H9 (cell line): ENCODE measurements around the gene DUSP10. TPM values are rescaled to one million over a fixed set of nuclear protein-coding genes. Genes with fewer than 3 reads are reported as not detected.

ENCODE experiments used
- DNase-seq: peaks from one replicate; pipeline ENCODE4 v3.0.0-alpha.2; 2017
- H2AFZ ChIP-seq: one replicate; pipeline ENCODE4 v1.6.1; 2013; ENCODE audit warnings: mild to moderate bottlenecking, low read length, control low read depth, moderate library complexity
- H2AK5ac ChIP-seq: 2 replicates; pipeline ENCODE4 v1.6.1; 2013; ENCODE audit warnings: low read length, control low read depth, mixed read lengths; ENCODE audit not compliant: insufficient read length
- H2BK120ac ChIP-seq: one replicate; pipeline ENCODE4 v1.6.1; 2013; ENCODE audit warnings: low read depth, mild to moderate bottlenecking, low read length, control low read depth, inconsistent platforms; ENCODE audit not compliant: poor library complexity, severe bottlenecking
- H2BK12ac ChIP-seq: 2 replicates; pipeline ENCODE4 v1.6.1; 2013; ENCODE audit warnings: low read length, control low read depth, mixed read lengths, low read depth; ENCODE audit not compliant: insufficient read length
- H2BK15ac ChIP-seq: 2 replicates; pipeline ENCODE4 v1.6.1; 2013; ENCODE audit warnings: low read depth, low read length, control low read depth
- H2BK20ac ChIP-seq: one replicate; pipeline ENCODE4 v1.6.1; 2013; ENCODE audit warnings: low read depth, mild to moderate bottlenecking, low read length, control low read depth, inconsistent platforms; ENCODE audit not compliant: poor library complexity, severe bottlenecking
- H2BK5ac ChIP-seq: 2 replicates; pipeline ENCODE4 v1.6.1; 2013; ENCODE audit warnings: low read length, control low read depth, mixed read lengths; ENCODE audit not compliant: insufficient read length
- H3K14ac ChIP-seq: 2 replicates; pipeline ENCODE4 v1.6.1; 2013; ENCODE audit warnings: low read length, control low read depth; ENCODE audit not compliant: insufficient read depth
- H3K18ac ChIP-seq: 2 replicates; pipeline ENCODE4 v1.6.1; 2013; ENCODE audit warnings: low read depth, mild to moderate bottlenecking, mixed read lengths, low read length, control low read depth; ENCODE audit not compliant: insufficient read length
- H3K23ac ChIP-seq: 2 replicates; pipeline ENCODE4 v1.6.1; 2013; ENCODE audit warnings: low read length, control low read depth, mixed read lengths, low read depth; ENCODE audit not compliant: insufficient read length
- H3K23me2 ChIP-seq: 2 replicates; pipeline ENCODE4 v1.6.1; 2013; ENCODE audit warnings: low read depth, mild to moderate bottlenecking, mixed read lengths, low read length, control low read depth; ENCODE audit not compliant: insufficient read length, poor library complexity, severe bottlenecking
- H3K27ac ChIP-seq: 2 replicates; pipeline ENCODE4 v1.5.1; 2013; ENCODE audit warnings: low read length, control low read depth, mixed read lengths, low read depth; ENCODE audit not compliant: insufficient read length
- H3K27me3 ChIP-seq: 2 replicates; pipeline ENCODE4 v1.6.1; 2013; ENCODE audit warnings: low read length, control low read depth, inconsistent platforms; ENCODE audit not compliant: insufficient read depth
- H3K4ac ChIP-seq: 2 replicates; pipeline ENCODE4 v1.6.1; 2013; ENCODE audit warnings: low read depth, mild to moderate bottlenecking, control low read depth, inconsistent platforms, low read length, moderate library complexity
- H3K4me1 ChIP-seq: 2 replicates; pipeline ENCODE4 v1.6.1; 2013; ENCODE audit warnings: low read length, control low read depth, inconsistent platforms; ENCODE audit not compliant: insufficient read depth
- H3K4me2 ChIP-seq: 2 replicates; pipeline ENCODE4 v1.6.1; 2013; ENCODE audit warnings: low read length, control low read depth, mixed read lengths; ENCODE audit not compliant: insufficient read length, insufficient read depth
- H3K56ac ChIP-seq: 2 replicates; pipeline ENCODE4 v1.6.1; 2013; ENCODE audit warnings: low read depth, mild to moderate bottlenecking, mixed read lengths, low read length, control low read depth; ENCODE audit not compliant: insufficient read length
- H3K79me1 ChIP-seq: 2 replicates; pipeline ENCODE4 v1.6.1; 2013; ENCODE audit warnings: low read depth, mild to moderate bottlenecking, moderate library complexity, low read length, control low read depth, inconsistent platforms; ENCODE audit not compliant: insufficient read depth, poor library complexity, severe bottlenecking
- H3K79me2 ChIP-seq: 2 replicates; pipeline ENCODE4 v1.6.1; 2013; ENCODE audit warnings: low read length, control low read depth, inconsistent platforms; ENCODE audit not compliant: insufficient read depth
- H3K9ac ChIP-seq: 2 replicates; pipeline ENCODE4 v1.6.1; 2013; ENCODE audit warnings: low read length, control low read depth, mixed read lengths; ENCODE audit not compliant: insufficient read length; ENCODE audit errors: extremely low read depth
- H3K9me3 ChIP-seq: one replicate; pipeline ENCODE4 v1.6.1; 2013; ENCODE audit warnings: low read depth, low read length, inconsistent platforms; ENCODE audit not compliant: control insufficient read depth
- H3T11ph ChIP-seq: one replicate; pipeline ENCODE4 v1.6.1; 2013; ENCODE audit warnings: mild to moderate bottlenecking, low read length, control low read depth, inconsistent platforms
- H4K20me1 ChIP-seq: one replicate; pipeline ENCODE4 v1.6.1; 2013; ENCODE audit not compliant: control insufficient read depth, insufficient read length, insufficient read depth
- H4K5ac ChIP-seq: 2 replicates; pipeline ENCODE4 v1.6.1; 2013; ENCODE audit warnings: low read depth, mild to moderate bottlenecking, mixed read lengths, low read length, control low read depth; ENCODE audit not compliant: insufficient read length
- H4K8ac ChIP-seq: replicated peaks from 2 replicates; pipeline ENCODE4 v1.6.1; 2013; ENCODE audit warnings: low read length, control low read depth, mixed read lengths, low read depth; ENCODE audit not compliant: insufficient read length
- H4K91ac ChIP-seq: 2 replicates; pipeline ENCODE4 v1.6.1; 2013; ENCODE audit warnings: low read depth, mild to moderate bottlenecking, moderate library complexity, mixed read lengths, low read length, control low read depth; ENCODE audit not compliant: insufficient read length
- H3K27ac Mint-ChIP-seq, 3 experiments: 2 replicates in 2 of 3; 3 replicates in 1 of 3; pipeline ENCODE4 v1.8.0; 2020 to 2021; ENCODE audit warnings: mixed read lengths in 3 of 3, mild to moderate bottlenecking in 1 of 3, moderate library complexity in 1 of 3
- H3K27me3 Mint-ChIP-seq: 2 replicates; pipeline ENCODE4 v1.8.0; 2021; ENCODE audit warnings: low read depth, mild to moderate bottlenecking, moderate library complexity, mixed read lengths
- H3K36me3 Mint-ChIP-seq, 3 experiments: 2 replicates in 2 of 3; 3 replicates in 1 of 3; pipeline ENCODE4 v1.8.0; 2020 to 2021; ENCODE audit warnings: low read depth in 3 of 3, mixed read lengths in 3 of 3; ENCODE audit not compliant: insufficient read depth in 1 of 3
- H3K4me1 Mint-ChIP-seq, 2 experiments: 2 replicates each; pipeline ENCODE4 v1.8.0; 2020; ENCODE audit warnings: mixed read lengths in 2 of 2
- H3K4me3 Mint-ChIP-seq, 2 experiments: 2 replicates in 1 of 2; 3 replicates in 1 of 2; pipeline ENCODE4 v1.8.0; 2020 to 2021; ENCODE audit warnings: mild to moderate bottlenecking in 2 of 2, mixed read lengths in 2 of 2, moderate library complexity in 1 of 2
- H3K9me3 Mint-ChIP-seq, 2 experiments: 2 replicates in 1 of 2; 3 replicates in 1 of 2; pipeline ENCODE4 v1.8.0; 2020; ENCODE audit warnings: mild to moderate bottlenecking in 2 of 2, mixed read lengths in 2 of 2, moderate library complexity in 1 of 2
- WGBS: extraction: QIAGEN DNeasy Blood & Tissue Kit; methylation state at CpG from one replicate; pipeline ENCODE4 v1.1.7; 2013; ENCODE audit warnings: missing lambda C conversion rate, low lambda C conversion rate, mixed read lengths; ENCODE audit not compliant: insufficient read length; ENCODE audit errors: extremely low coverage; 5-methylcytosine and 5-hydroxymethylcytosine counted together
- total RNA-seq: library from RNA; stranded (reverse); gene quantifications from 2 replicates; pipeline ENCODE4 v1.2.1, GENCODE V29; 2021
- TF ChIP-seq, protein P1 (sequence below): fragments of 200-600 bp; sonication (generic); conservative IDR thresholded peaks from 3 replicates; pipeline ENCODE4 v1.8.0; 2021; ENCODE audit warnings: antibody characterized with exemption, mild to moderate bottlenecking

Gene DUSP10
- total RNA-seq, 1 experiment from 2014 or later: 2.0 TPM

DNA sequence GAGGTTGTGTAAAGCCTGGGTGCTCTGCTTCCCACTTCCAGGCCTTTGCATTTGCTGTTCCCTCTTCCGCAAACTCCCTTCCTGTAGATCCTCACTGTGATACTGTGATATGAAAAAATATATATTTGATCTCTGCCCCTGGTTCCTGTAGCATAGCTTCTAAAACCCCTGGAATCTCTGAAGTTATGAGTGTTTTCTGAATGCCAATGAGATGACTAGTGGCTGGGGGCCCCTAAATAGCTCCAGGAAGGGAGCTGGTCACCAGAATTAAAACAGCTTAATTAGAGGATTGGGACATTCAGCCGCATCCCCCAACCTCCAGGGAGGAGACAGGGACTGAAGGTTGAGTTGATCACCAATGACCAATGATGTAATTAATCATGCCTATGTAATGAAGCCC is 21.9 kb downstream of the DUSP10 start:
- Histone ChIP-seq H2BK120ac (no peak overlapping the region), H3K27ac (no peak overlapping the region), H3K4ac (no peak overlapping the region), H2BK15ac (no peak overlapping the region), H4K20me1 (no peaks in the 10 kb centered on the region), H4K91ac (no peak overlapping the region), H3K79me1 (no peaks in the 10 kb centered on the region), H3K9me3 (no peaks in the 10 kb centered on the region), H3K23me2 (no peaks in the 10 kb centered on the region), H3K14ac (no peak overlapping the region), H2BK5ac (no peak overlapping the region), H3K27me3 (peaks cover 15% of the 10 kb centered on the region), H3K23ac (no peak overlapping the region), H3T11ph (no peak overlapping the region), H3K18ac (no peak overlapping the region), H2AFZ (no peak overlapping the region), H4K5ac (no peak overlapping the region), H2AK5ac (no peak overlapping the region), H3K79me2 (no peaks in the 10 kb centered on the region), H4K8ac (no peak overlapping the region), H2BK20ac (no peak overlapping the region), H2BK12ac (no peak overlapping the region), H3K4me1 (peaks cover 12% of the 10 kb centered on the region; the same call in 1 of the 2 replicates), H3K56ac (no peak overlapping the region), H3K4me2 (no peak overlapping the region), H3K9ac (no peak overlapping the region)
- Mint-ChIP-seq H3K9me3 (peaks cover 19 to 20% of the 10 kb centered on the region in 2 experiments), H3K4me3 (no peak overlapping the region), H3K27me3 (peaks cover 26% of the 10 kb centered on the region), H3K36me3 (peaks cover 11 to 26% (median 26%) of the 10 kb centered on the region in 3 experiments), H3K4me1 (peaks cover 47 to 54% of the 10 kb centered on the region in 2 experiments), H3K27ac (no peak overlapping the region)
- TF ChIP-seq, protein P1, sequence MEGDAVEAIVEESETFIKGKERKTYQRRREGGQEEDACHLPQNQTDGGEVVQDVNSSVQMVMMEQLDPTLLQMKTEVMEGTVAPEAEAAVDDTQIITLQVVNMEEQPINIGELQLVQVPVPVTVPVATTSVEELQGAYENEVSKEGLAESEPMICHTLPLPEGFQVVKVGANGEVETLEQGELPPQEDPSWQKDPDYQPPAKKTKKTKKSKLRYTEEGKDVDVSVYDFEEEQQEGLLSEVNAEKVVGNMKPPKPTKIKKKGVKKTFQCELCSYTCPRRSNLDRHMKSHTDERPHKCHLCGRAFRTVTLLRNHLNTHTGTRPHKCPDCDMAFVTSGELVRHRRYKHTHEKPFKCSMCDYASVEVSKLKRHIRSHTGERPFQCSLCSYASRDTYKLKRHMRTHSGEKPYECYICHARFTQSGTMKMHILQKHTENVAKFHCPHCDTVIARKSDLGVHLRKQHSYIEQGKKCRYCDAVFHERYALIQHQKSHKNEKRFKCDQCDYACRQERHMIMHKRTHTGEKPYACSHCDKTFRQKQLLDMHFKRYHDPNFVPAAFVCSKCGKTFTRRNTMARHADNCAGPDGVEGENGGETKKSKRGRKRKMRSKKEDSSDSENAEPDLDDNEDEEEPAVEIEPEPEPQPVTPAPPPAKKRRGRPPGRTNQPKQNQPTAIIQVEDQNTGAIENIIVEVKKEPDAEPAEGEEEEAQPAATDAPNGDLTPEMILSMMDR: no peak
- DNase-seq: no peak
- WGBS: no CpG with 5 or more reads among the region's 2 CpGs
